ENCODE data around the gene ARMH3.

ARMH3 gene

GRCh38 chr10:101894266-101894665, 161.7 kb downstream of the ARMH3 start:
- DNase-seq: no peak

- DNase-seq: no peak
These were observed 162.4 kb downstream of the ARMH3 start for GRCh38 chr10:101893510-101894120.

GRCh38 chr10:101892782-101893391, 163.1 kb downstream of the ARMH3 start:
- no peak for DNase-seq

DNA sequence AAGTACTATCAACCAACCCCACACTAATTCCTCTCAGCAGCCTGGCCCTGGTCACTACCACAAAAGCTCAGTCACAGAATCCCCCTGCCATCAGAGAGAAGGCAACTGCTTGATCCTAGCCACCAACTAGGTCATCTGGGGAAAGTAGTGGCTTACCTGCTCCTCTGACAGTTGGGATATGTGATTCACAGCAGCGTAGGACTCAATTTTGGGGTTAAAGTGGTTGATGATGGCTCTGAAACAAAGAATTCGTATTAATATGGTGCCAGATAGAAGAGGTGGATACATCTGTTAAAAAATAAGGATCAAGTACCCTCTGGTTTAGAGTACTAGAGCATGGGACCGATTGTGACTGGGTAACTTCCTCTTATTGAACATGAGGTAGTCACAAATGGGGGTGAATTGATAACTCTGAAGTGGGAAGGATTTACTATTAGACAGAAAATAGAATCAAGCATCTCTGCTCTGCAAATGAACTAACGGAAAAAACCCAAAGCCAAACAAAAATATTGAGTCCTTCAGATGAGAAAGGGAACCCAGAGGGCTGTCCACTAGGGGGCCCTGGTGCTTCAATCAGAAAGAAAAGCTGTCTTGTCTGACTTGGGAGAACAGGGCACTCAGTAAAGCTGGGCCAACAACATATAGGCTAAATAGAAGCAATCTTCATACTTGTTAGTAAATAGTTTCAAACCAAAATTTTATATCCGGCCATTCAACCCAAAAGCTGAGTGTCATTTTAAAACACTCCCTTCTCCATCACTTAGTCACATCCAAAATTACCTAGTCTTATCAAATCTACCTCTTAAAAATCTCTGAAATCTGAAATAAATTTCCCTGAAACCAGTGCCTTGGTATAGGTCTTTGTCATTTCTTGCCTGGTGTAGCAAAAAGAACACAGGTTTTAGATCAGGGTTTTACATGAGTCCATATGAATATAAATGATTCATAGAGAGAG, 166.4 kb downstream of the ARMH3 start:
- peak; percentile 55 to 62 for DNase-seq

- DNase-seq: no peak
These were observed 167.6 kb downstream of the ARMH3 start for GRCh38 chr10:101888251-101888949.

DNA sequence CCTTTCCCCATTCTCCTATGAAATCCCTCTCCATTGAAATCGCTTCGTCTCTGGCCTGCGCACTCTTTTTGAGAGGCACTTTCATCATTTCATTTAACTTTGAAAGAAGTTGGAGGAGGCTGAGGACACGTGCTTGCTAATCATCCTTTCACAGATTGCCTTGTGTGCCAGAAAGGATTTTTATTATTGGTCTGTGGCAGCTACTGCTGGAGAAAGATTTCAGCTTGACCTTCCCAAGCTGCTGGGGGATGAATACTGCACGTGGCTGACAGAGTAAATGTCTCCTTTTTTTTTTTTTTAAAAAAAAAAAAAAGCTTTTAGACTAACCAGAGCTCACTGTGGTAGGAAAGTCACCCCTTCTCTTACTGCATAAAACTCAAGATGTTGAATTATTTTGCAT, 168.2 kb downstream of the ARMH3 start:
- DNase-seq: no peak

DNA sequence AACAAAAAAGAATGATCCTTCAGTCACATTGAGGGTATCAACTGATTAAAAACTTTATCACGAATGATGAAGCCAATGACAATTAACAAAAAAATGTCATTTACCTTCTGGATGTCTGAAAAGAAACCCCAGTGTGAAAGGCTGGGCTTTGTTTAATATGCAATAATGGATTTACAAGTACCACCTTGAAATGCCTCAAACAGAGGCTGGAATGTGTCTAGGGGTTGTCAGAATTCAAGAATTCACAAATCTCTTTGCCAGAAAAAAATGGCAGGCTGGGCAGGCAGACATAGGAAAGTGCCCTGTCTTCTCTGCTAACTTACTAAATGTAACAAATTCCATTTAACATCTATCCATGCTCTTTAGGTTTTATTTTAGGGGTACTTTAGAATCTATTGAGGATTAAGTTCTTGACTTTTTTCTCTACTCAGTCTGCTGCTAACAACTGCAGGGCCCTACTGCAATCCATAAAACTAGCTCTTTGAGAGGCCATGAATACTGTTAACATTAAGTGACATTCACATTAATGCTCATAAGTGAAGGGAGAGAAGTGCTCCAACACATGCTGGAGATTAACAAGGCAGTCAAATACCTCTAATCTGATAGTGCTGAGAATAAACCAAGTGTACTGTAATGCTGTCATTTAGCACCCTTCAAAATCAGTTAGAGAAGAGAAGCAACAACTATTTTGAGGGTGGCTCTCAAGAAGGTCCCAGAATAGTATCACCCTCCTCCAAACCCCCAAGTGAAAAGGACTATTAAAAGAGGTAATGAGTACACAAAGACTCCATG, 169.3 kb downstream of the ARMH3 start:
- no peak for DNase-seq

GRCh38 chr10:101881036-101881774, 174.8 kb downstream of the ARMH3 start:
- no peak for DNase-seq

- DNase-seq: no peak
These were observed 175.8 kb downstream of the ARMH3 start for GRCh38 chr10:101880232-101880573.

- no peak for DNase-seq
These were observed 176.3 kb downstream of the ARMH3 start for GRCh38 chr10:101879456-101880231.

- no peak for DNase-seq
These were observed 177.1 kb downstream of the ARMH3 start for GRCh38 chr10:101878869-101879268.

DNA sequence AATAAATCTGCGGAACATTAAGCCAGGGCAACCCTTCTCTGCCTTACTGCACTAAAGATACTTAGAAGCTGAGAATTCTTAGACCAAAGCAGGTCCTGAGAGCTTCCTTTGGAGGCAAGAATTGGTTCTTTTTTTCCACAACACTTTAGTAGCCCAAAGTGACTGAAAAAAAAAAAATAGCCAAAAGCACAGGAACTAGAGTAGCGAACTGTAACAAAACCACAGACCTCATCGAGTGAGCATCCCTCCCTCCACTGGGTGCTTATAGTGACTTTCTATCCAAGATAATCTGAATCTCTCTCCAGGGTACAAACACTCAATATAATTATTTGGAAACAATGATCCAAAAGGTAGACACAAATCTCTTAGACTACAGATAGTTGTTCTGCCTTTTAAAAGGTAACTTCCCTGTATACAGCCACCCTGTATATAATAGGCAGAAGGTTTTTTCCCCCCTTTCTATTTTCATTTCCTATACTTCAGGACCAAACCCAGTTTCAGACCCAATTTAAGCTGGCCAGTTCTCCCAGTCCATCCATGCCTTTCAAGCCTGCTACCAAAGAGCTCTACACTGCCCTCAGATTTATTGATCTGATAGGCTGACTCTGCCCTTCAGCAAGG, 180.8 kb downstream of the ARMH3 start:
- DNase-seq: no peak

- DNase-seq: no peak
These were observed 181.7 kb downstream of the ARMH3 start for GRCh38 chr10:101874252-101874651.

DNA sequence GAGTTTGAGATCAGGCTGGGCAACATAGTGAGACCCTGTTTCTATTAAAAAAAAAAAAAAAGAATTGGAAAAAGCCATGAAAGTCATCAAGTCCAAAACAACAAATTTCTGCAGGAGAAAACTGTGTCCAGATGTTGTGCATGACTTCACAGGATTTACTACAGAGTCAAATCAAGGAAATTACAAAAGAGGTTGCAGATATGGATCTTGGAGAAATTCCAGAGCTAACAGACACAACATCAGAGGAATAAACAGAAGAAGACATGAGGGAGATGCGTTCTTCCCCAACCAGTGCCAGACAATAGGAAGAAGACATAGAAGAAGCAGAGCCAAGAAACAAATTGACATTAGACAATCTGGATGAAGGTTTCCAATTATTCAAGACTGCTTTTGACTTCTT, 188.0 kb downstream of the ARMH3 start:
- DNase-seq: no peak

GRCh38 chr10:101859530-101859929, 196.4 kb downstream of the ARMH3 start:
- DNase-seq: no peak

- no peak for DNase-seq
These were observed 197.1 kb downstream of the ARMH3 start for GRCh38 chr10:101858723-101859500.

DNA sequence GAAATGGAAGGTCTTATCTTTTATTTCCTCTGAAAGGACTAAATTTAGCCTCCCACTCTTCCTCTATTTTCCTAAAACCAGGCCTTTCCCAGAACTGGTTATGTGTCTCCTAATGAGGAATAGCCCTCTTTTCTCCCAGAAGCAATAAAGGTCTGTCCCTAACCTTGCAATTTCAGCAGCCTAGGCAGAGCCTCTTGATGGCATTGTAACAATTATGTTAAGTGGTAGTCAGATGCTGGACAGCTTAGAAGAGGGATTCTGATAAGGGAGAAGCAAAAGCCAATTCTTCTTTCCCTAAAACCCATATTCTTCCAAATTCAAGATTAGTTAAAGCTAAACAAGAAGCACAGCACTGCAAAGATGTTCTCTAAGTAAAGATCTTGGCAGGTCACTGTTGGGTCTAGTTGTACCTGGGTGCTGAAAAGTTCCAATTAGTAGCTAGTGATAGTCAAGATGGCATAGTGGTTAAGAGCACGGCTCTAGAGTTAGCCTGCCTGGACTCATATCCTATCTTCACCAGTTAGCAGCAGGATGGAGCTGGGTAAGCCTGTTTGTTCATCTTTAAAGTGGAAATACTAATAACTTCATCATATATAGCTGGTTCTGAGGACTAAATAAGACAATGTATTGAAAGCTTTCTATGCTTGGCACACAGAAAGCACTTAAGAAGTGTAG, 198.0 kb downstream of the ARMH3 start:
- no peak for DNase-seq

DNA sequence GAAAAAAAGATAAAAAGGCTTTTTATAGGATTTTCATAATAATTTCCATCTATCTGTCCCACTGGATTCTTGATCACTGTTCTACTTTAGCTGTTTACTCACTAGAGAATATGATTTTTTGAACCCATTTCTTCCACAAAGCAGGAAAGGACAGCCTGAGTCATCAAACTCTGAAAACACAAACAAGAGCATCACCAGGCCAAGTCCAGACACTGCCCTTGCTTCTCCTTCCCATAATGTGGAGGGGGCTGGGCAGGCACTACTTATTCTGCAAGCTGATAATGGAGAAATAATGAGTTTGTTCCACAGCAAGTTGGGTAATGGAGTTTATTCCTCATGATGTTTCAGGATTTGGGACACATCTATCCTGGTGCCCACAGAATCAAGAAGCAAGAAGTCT, 199.3 kb downstream of the ARMH3 start:
- DNase-seq: no peak
